HCT116 (cell line): ENCODE measurements around the gene VPS35. TPM values are rescaled to one million over a fixed set of nuclear protein-coding genes. Genes with fewer than 3 reads are reported as not detected.

ENCODE experiments used
- ATAC-seq: fragments of 200-7000 bp; cut with Tn5 transposase; 2 replicates; pipeline ENCODE4 v1.9.1; 2020; ENCODE audit warnings: mild to moderate bottlenecking, moderate library complexity
- BruUV-seq: library from RNA; stranded (reverse); fragments of 400-500 nt; replicated peaks from 2 replicates; lab custom pipeline; 2021; lab: Mats Ljungman, UMichigan
- CTCF ChIA-PET: fragments of 300-600 bp; sonication (Branson Sonifier 250); formaldehyde crosslinking; loops from one replicate; lab custom pipeline; 2021; ENCODE audit warnings: antibody characterized with exemption; lab: Charles Lee
- POLR2A ChIA-PET: fragments of 300-600, 350-600 bp; sonication (Branson Sonifier 250); formaldehyde crosslinking; loops from one replicate; lab custom pipeline; 2021; ENCODE audit warnings: antibody characterized with exemption; lab: Charles Lee
- RAD21 ChIA-PET, 2 experiments: fragments of 300-600 bp; sonication (Branson Sonifier 250); formaldehyde crosslinking; loops; one replicate each; lab custom pipeline; 2023; ENCODE audit warnings: low total read pairs in 2 of 2; ENCODE audit not compliant: uncharacterized antibody in 2 of 2, unreplicated experiment in 2 of 2, low non-redundant PET in 1 of 2; lab: Charles Lee
- DNase-seq: peaks from one replicate; pipeline ENCODE4 v3.0.0-alpha.2; 2010; ENCODE audit warnings: low read depth, low spot score
- H2AFZ ChIP-seq: fragments of 200-600 bp; shearing (Covaris generic), sonication (generic); 2 replicates; pipeline ENCODE4 v1.6.1; 2017; ENCODE audit warnings: low read depth, mixed run types, mixed read lengths, antibody characterized with exemption, low read length; ENCODE audit not compliant: poor library complexity, severe bottlenecking
- H3K27ac ChIP-seq: 2 replicates; pipeline ENCODE4 v1.5.1; 2012; ENCODE audit warnings: low read depth, low read length
- H3K27me3 ChIP-seq: fragments of 200-600 bp; sonication (generic); 2 replicates; pipeline ENCODE4 v1.6.1; 2016; ENCODE audit warnings: mixed run types, low read length, mixed read lengths; ENCODE audit not compliant: insufficient read depth
- H3K36me3 ChIP-seq, 2 experiments: fragments of 200-500 bp in 1 of 2; fragments of 200-600 bp in 1 of 2; sonication (Bioruptor generic) in 1 of 2; sonication (generic) in 1 of 2; 2 replicates each; pipeline versions ENCODE4 v1.5.1 to v1.6.1; 2014 to 2016; ENCODE audit warnings: low read length in 2 of 2, inconsistent platforms in 1 of 2, mixed read lengths in 1 of 2, mixed run types in 1 of 2; ENCODE audit not compliant: insufficient read depth in 2 of 2, control insufficient read depth in 1 of 2
- H3K4me1 ChIP-seq, 2 experiments: fragments of 200-600 bp in 1 of 2; sonication (generic) in 1 of 2; 2 replicates each; pipeline versions ENCODE4 v1.5.1 to v1.6.1; 2012 to 2017; ENCODE audit warnings: low read length in 2 of 2, inconsistent platforms in 1 of 2, mild to moderate bottlenecking in 1 of 2, mixed read lengths in 1 of 2, mixed run types in 1 of 2, moderate library complexity in 1 of 2; ENCODE audit not compliant: insufficient read depth in 2 of 2, control insufficient read depth in 1 of 2
- H3K4me2 ChIP-seq: fragments of 200-600 bp; sonication (generic); 2 replicates; pipeline ENCODE4 v1.6.1; 2017; ENCODE audit warnings: mixed run types, low read length, mixed read lengths
- H3K4me3 ChIP-seq, 2 experiments: fragments of 200-600 bp in 1 of 2; sonication (generic) in 1 of 2; replicated peaks in 1 of 2; 2 replicates each; pipeline ENCODE4 v1.5.1; 2011 to 2016; ENCODE audit warnings: low read length in 2 of 2, control low read depth in 1 of 2, low read depth in 1 of 2, mild to moderate bottlenecking in 1 of 2, mixed read lengths in 1 of 2, mixed run types in 1 of 2
- H3K79me2 ChIP-seq: fragments of 200-600 bp; sonication (generic); 2 replicates; pipeline ENCODE4 v1.6.1; 2017; ENCODE audit warnings: mild to moderate bottlenecking, mixed run types, low read length, moderate library complexity, mixed read lengths; ENCODE audit not compliant: insufficient read depth
- H3K9ac ChIP-seq: fragments of 200-600 bp; sonication (generic); 2 replicates; pipeline ENCODE4 v1.6.1; 2016; ENCODE audit warnings: low read length, mixed read lengths
- H3K9me2 ChIP-seq: fragments of 200-600 bp; sonication (generic), shearing (Covaris generic); 2 replicates; pipeline ENCODE4 v1.6.1; 2017; ENCODE audit warnings: mixed run types, mild to moderate bottlenecking, moderate library complexity; ENCODE audit not compliant: insufficient read depth
- H3K9me3 ChIP-seq, 2 experiments: fragments of 200-500 bp in 1 of 2; fragments of 200-600 bp in 1 of 2; sonication (Bioruptor generic) in 1 of 2; sonication (generic) in 1 of 2; 2 replicates each; pipeline ENCODE4 v1.6.1; 2014 to 2017; ENCODE audit warnings: low read length in 2 of 2, mixed read lengths in 2 of 2, inconsistent platforms in 1 of 2, low read depth in 1 of 2, mild to moderate bottlenecking in 1 of 2, mixed run types in 1 of 2, moderate library complexity in 1 of 2; ENCODE audit not compliant: control insufficient read depth in 1 of 2, insufficient read depth in 1 of 2
- H4K20me1 ChIP-seq: fragments of 200-600 bp; sonication (generic), shearing (Covaris generic); 2 replicates; pipeline ENCODE4 v1.6.1; 2017; ENCODE audit warnings: mixed run types, mild to moderate bottlenecking, moderate library complexity; ENCODE audit not compliant: insufficient read depth
- CEBPB ChIP-seq: IDR thresholded peaks from 2 replicates; pipeline ENCODE4 v1.6.1; 2012; ENCODE audit warnings: low read depth
- EZH2 ChIP-seq: fragments of 200-600 bp; sonication (generic); IDR thresholded peaks from 2 replicates; pipeline ENCODE4 v1.6.1; 2017; ENCODE audit warnings: antibody characterized with exemption, mixed run types
- JUND ChIP-seq: IDR thresholded peaks from 2 replicates; pipeline ENCODE4 v1.6.1; 2012
- POLR2A ChIP-seq: IDR thresholded peaks from 2 replicates; pipeline ENCODE4 v1.7.0; 2011; ENCODE audit warnings: borderline replicate concordance; ENCODE audit not compliant: insufficient read depth, insufficient read length; ENCODE audit errors: extremely low read depth
- REST ChIP-seq: IDR thresholded peaks from 2 replicates; pipeline ENCODE4 v1.6.1; 2012; ENCODE audit warnings: low read depth
- SP1 ChIP-seq: IDR thresholded peaks from 2 replicates; pipeline ENCODE4 v1.6.1; 2012; ENCODE audit warnings: low read depth
- YY1 ChIP-seq: IDR thresholded peaks from 2 replicates; pipeline ENCODE4 v1.6.1; 2011; ENCODE audit warnings: low read length, low read depth, moderate library complexity, mild to moderate bottlenecking; ENCODE audit not compliant: insufficient replicate concordance; ENCODE audit errors: extremely low read depth
- ZBTB33 ChIP-seq: IDR thresholded peaks from 2 replicates; pipeline ENCODE4 v1.6.1; 2011; ENCODE audit warnings: mild to moderate bottlenecking, low read length, moderate library complexity; ENCODE audit not compliant: insufficient replicate concordance; ENCODE audit errors: extremely low read depth
- ZFX ChIP-seq: fragments of 450-650 bp; IDR thresholded peaks from 2 replicates; pipeline ENCODE4 v1.6.1; 2017
- intact Hi-C: fragments of 100-400 bp; cut with micrococcal nuclease; formaldehyde crosslinking; loops from 2 replicates; pipeline ENCODE4 v1.10.0; 2022
- total RNA-seq: library from RNA; stranded (reverse); gene quantifications from one replicate; pipeline ENCODE4 v1.2.1, GENCODE V29; 2021; ENCODE audit not compliant: unreplicated experiment

VPS35 gene
- total RNA-seq, 1 experiment from 2014 or later: 115 TPM

- Histone ChIP-seq H3K4me1 (no peaks in the 10 kb centered on the region), H3K27me3 (no peaks in the 10 kb centered on the region), H2AFZ (no peak overlapping the region), H3K9me3 (no peaks in the 10 kb centered on the region), H3K4me3 (no peak overlapping the region), H3K27ac (no peak overlapping the region), H3K36me3 (no peaks in the 10 kb centered on the region), H4K20me1 (no peaks in the 10 kb centered on the region), H3K9ac (no peak overlapping the region), H3K4me2 (no peak overlapping the region), H3K9me2 (no peaks in the 10 kb centered on the region), H3K79me2 (no peaks in the 10 kb centered on the region)
- no TSS peak for BruUV-seq
- no peak for ATAC-seq
- TF ChIP-seq JUND (no peak), SP1 (no peak), EZH2 (no peak), REST (no peak)
- ChIA-PET POLR2A (no interaction called here), CTCF (no interaction called here), RAD21 (no interaction called here)
- no peak for DNase-seq
- intact Hi-C loops: no loop called here
These were observed 44.4 kb upstream of the VPS35 start for GRCh38 chr16:46733319-46733830.

GRCh38 chr16:46732561-46732960, 43.6 kb upstream of the VPS35 start:
- CTCF ChIA-PET: no interaction called here
- no peak overlapping the region for H3K4me3 ChIP-seq
- BruUV-seq: no TSS peak
- H3K9ac ChIP-seq: no peak overlapping the region
- no peaks in the 10 kb centered on the region for H3K27me3 ChIP-seq
- H3K4me2 ChIP-seq: no peak overlapping the region
- RAD21 ChIA-PET: no interaction called here
- H3K79me2 ChIP-seq: no peaks in the 10 kb centered on the region
- no peaks in the 10 kb centered on the region for H4K20me1 ChIP-seq
- no peaks in the 10 kb centered on the region for H3K36me3 ChIP-seq
- no peaks in the 10 kb centered on the region for H3K4me1 ChIP-seq
- no peaks in the 10 kb centered on the region for H3K9me3 ChIP-seq
- POLR2A ChIA-PET: no interaction called here
- no peaks in the 10 kb centered on the region for H3K9me2 ChIP-seq
- H3K27ac ChIP-seq: no peak overlapping the region
- intact Hi-C loops: no loop called here
- DNase-seq (no peak), ATAC-seq (no peak)
- no peak overlapping the region for H2AFZ ChIP-seq
- no peak for TF ChIP-seq POLR2A
- no peak for TF ChIP-seq ZFX
- TF ChIP-seq ZBTB33: no peak
- TF ChIP-seq CEBPB: no peak
- no peak for TF ChIP-seq YY1
- no peak for TF ChIP-seq REST
